ENCODE results near the gene TMEM132C. TPM values are rescaled to one million over a fixed set of nuclear protein-coding genes. Genes with fewer than 3 reads are reported as not detected.

TMEM132C gene
- total RNA-seq, 1 donor from 2014 or later = 61.8 TPM

DNA sequence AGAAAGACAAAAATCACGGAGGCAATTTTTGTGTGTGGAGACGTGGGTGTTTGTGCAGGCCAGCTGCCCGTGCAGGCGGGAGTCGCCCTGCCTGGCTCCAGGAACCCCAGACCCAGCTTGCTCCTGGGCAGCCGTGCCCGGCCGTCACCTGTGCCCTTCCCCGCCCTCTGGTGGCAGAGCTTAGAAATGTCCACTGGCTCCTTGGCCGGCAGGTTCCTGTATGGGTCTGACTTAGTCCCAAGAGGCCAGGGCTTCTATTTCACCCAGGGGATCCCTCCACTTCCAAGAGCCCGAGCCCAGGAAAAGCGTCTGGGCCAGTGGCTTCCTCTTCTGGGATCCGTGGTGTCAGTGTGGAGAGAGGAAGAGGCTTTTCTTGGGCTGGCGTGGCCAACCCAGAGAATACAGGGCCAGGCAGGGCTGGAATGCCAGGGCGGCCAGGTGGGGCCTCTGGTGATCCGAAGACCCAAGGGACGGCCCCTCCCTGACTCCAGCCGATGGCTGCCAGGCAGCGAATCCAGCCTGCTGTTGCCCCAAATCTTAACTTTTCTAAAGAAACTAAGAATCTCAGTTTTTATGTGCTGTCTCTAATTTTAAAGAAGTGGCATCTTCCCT lies 120.9 kb downstream of the TMEM132C start:
- H3K9me3 Mint-ChIP-seq = no peaks in the 10 kb centered on the region
- H3K4me1 Mint-ChIP-seq (ENCODE audit: unreplicated experiment) = peaks cover 15% of the 10 kb centered on the region
- TF ChIP-seq, protein P1, sequence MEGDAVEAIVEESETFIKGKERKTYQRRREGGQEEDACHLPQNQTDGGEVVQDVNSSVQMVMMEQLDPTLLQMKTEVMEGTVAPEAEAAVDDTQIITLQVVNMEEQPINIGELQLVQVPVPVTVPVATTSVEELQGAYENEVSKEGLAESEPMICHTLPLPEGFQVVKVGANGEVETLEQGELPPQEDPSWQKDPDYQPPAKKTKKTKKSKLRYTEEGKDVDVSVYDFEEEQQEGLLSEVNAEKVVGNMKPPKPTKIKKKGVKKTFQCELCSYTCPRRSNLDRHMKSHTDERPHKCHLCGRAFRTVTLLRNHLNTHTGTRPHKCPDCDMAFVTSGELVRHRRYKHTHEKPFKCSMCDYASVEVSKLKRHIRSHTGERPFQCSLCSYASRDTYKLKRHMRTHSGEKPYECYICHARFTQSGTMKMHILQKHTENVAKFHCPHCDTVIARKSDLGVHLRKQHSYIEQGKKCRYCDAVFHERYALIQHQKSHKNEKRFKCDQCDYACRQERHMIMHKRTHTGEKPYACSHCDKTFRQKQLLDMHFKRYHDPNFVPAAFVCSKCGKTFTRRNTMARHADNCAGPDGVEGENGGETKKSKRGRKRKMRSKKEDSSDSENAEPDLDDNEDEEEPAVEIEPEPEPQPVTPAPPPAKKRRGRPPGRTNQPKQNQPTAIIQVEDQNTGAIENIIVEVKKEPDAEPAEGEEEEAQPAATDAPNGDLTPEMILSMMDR (conservative IDR thresholded peaks at IDR 0.05) = peak; percentile 85
- H3K27ac Mint-ChIP-seq = no peak overlapping the region
- peaks cover 29% of the 10 kb centered on the region for H3K27me3 Mint-ChIP-seq
- H3K4me3 Mint-ChIP-seq = no peak overlapping the region
- peaks cover 13% of the 10 kb centered on the region for H3K36me3 Mint-ChIP-seq
- DNase-seq (ENCODE audit: extremely low spot score, unreplicated experiment) = no peak

DNA sequence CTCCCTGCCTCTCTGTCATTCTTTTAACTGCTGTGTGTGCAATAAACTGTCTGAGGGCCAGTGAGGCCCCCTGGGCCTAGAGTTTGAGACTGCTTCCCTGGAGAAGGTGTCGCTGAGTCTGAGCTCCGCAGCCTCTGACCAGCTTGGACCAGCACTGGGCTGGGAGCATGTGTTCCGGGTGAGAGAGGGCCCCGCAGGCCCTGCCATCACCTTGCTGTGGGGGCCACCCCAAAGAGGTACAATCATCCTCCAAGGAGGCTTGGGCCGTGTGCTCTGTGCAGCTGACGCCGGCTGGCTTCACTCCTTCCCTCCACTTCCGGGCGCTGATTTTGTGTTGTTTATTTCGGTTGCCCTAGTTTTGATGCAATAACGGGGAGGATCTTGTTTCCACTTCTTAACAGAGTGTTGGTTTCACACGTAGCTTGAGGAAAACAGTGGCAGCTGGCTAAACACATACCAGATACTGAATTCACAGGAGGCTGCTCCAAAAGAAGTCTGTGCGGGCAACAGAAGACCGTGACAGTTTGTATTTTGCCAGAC lies 121.6 kb downstream of the TMEM132C start:
- no peak for DNase-seq (ENCODE audit: extremely low spot score, unreplicated experiment)
- H3K27me3 Mint-ChIP-seq = peaks cover 28% of the 10 kb centered on the region
- TF ChIP-seq, protein P1 (conservative IDR thresholded peaks at IDR 0.05) = no peak
- H3K36me3 Mint-ChIP-seq = peaks cover 13% of the 10 kb centered on the region
- peaks cover 12% of the 10 kb centered on the region for H3K4me1 Mint-ChIP-seq (ENCODE audit: unreplicated experiment)
- H3K9me3 Mint-ChIP-seq = no peaks in the 10 kb centered on the region
- H3K4me3 Mint-ChIP-seq = no peak overlapping the region
- H3K27ac Mint-ChIP-seq = no peak overlapping the region

DNA sequence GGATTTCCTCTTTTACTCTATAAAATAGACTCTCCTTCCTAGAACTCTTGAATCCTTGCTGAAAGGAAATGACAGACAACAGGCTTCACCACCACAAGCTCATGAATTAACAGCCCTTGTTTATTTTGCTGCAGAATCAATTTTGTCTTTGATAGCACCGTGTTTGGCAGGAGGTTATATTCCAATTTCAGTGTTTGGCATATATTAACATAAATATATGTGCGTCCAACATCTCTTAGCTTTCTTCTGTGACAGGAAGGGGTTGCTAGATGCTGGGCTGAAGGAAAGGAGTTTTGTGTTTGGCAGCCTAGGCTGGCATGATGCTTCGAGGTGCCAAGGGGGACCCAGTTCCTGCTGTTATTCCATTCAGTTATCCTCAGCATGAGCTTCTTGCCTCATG lies 126.4 kb downstream of the TMEM132C start:
- no peak overlapping the region for H3K27ac Mint-ChIP-seq
- no peak overlapping the region for H3K4me3 Mint-ChIP-seq
- H3K36me3 Mint-ChIP-seq = peaks cover 8% of the 10 kb centered on the region
- peaks cover 9% of the 10 kb centered on the region for H3K27me3 Mint-ChIP-seq
- H3K4me1 Mint-ChIP-seq (ENCODE audit: unreplicated experiment) = peaks cover 17% of the 10 kb centered on the region
- DNase-seq (ENCODE audit: extremely low spot score, unreplicated experiment) = no peak
- H3K9me3 Mint-ChIP-seq = no peaks in the 10 kb centered on the region
- TF ChIP-seq, protein P1 (conservative IDR thresholded peaks at IDR 0.05) = no peak

DNA sequence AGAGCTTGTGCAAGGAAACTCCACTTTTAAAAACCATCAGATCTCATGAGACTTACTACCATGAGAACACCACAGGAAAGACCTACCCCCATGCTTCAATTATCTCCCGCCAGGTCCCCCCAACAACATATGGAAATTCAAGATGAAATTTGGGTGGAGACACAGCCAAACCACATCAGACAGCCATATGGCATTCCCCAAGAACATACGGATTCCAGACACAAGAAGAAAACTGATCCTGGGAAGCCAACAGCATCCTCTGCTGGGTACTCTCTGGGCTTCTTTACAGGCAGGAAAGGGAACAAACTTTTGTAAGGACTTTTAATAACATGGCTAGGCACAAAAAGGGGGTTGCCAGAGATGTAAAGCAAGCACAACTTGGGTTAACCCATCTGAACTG lies 127.2 kb downstream of the TMEM132C start:
- peaks cover 21% of the 10 kb centered on the region for H3K4me1 Mint-ChIP-seq (ENCODE audit: unreplicated experiment)
- TF ChIP-seq, protein P1 (conservative IDR thresholded peaks at IDR 0.05) = no peak
- peaks cover 8% of the 10 kb centered on the region for H3K27me3 Mint-ChIP-seq
- no peaks in the 10 kb centered on the region for H3K9me3 Mint-ChIP-seq
- no peak overlapping the region for H3K27ac Mint-ChIP-seq
- no peak for DNase-seq (ENCODE audit: extremely low spot score, unreplicated experiment)
- H3K4me3 Mint-ChIP-seq = no peak overlapping the region
- peaks cover 8% of the 10 kb centered on the region for H3K36me3 Mint-ChIP-seq

DNA sequence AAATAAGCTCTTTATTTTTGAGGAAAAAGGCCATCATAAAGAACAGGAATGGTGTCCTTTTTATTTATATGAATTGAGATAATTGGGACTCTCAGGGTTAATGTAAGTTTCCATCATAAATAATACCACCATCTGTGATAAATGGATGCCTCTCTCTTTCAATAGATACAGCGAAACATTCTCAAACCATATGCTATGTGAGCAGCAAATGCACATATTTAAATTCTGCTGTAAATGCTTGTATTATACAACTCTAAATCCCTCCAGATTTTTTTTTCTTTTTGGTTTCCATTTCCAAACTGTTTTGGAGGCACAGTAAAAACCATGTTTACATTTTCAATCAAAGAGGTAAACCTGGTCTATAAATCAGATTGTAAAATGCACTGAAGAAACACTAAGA lies 132.3 kb downstream of the TMEM132C start:
- Mint-ChIP-seq H3K27me3 (peaks cover 2% of the 10 kb centered on the region), H3K27ac (no peak overlapping the region), H3K4me3 (no peak overlapping the region), H3K9me3 (no peaks in the 10 kb centered on the region), H3K36me3 (peaks cover 1% of the 10 kb centered on the region), H3K4me1 (ENCODE audit: unreplicated experiment) (peaks cover 42% of the 10 kb centered on the region)
- TF ChIP-seq, protein P1 (conservative IDR thresholded peaks at IDR 0.05) = no peak
- no peak for DNase-seq (ENCODE audit: extremely low spot score, unreplicated experiment)

Measured in type B pancreatic cell (in vitro differentiated cells).